Keratinocyte (primary cell): ENCODE data around the gene RBP2. TPM values are rescaled to one million over a fixed set of nuclear protein-coding genes. Genes with fewer than 3 reads are reported as not detected.

Experiments used
- DNase-seq: peaks from one replicate; pipeline ENCODE4 v3.0.0-alpha.2; 2011; ENCODE audit warnings: low read depth, missing footprints, low spot score
- FAIRE-seq: peaks from 2 replicates; lab custom pipeline; 2011; peaks lifted over from hg19 to GRCh38; lab: Jason Lieb, UNC
- H2AFZ ChIP-seq: 2 replicates; pipeline ENCODE4 v1.6.0; 2012; ENCODE audit warnings: low read length, control low read depth, inconsistent platforms; ENCODE audit not compliant: control insufficient read depth
- H3K27ac ChIP-seq: 2 replicates; pipeline ENCODE4 v1.5.1; 2011; ENCODE audit warnings: low read length; ENCODE audit not compliant: control insufficient read depth, insufficient read depth
- H3K27me3 ChIP-seq: 3 replicates; pipeline ENCODE4 v1.6.0; 2011; ENCODE audit warnings: low read length; ENCODE audit not compliant: control insufficient read depth, insufficient read depth; ENCODE audit errors: extremely low read depth
- H3K36me3 ChIP-seq, 2 experiments: 2 replicates in 1 of 2; 3 replicates in 1 of 2; pipeline ENCODE4 v1.5.1; 2011; ENCODE audit warnings: low read length in 2 of 2, mild to moderate bottlenecking in 1 of 2; ENCODE audit not compliant: control insufficient read depth in 2 of 2, insufficient read depth in 2 of 2; ENCODE audit errors: extremely low read depth in 1 of 2
- H3K4me1 ChIP-seq: 3 replicates; pipeline ENCODE4 v1.5.1; 2011; ENCODE audit warnings: low read length; ENCODE audit not compliant: control insufficient read depth, insufficient read depth; ENCODE audit errors: extremely low read depth
- H3K4me2 ChIP-seq: 3 replicates; pipeline ENCODE4 v1.6.0; 2011; ENCODE audit warnings: low read depth, low read length; ENCODE audit not compliant: control insufficient read depth, insufficient read depth; ENCODE audit errors: extremely low read depth
- H3K4me3 ChIP-seq, 3 experiments: fragments of 200-600 bp in 1 of 3; sonication (generic) in 1 of 3; 2 replicates in 2 of 3; 3 replicates in 1 of 3; pipeline ENCODE4 v1.5.1; 2011 to 2016; ENCODE audit warnings: low read length in 3 of 3, mild to moderate bottlenecking in 3 of 3, control low read depth in 2 of 3, inconsistent platforms in 1 of 3, low read depth in 1 of 3, mixed read lengths in 1 of 3, mixed run types in 1 of 3, moderate library complexity in 1 of 3; ENCODE audit not compliant: control insufficient read depth in 2 of 3, insufficient read depth in 2 of 3; ENCODE audit errors: extremely low read depth in 1 of 3
- H3K79me2 ChIP-seq: 2 replicates; pipeline ENCODE4 v1.6.0; 2012; ENCODE audit warnings: low read length; ENCODE audit not compliant: control insufficient read depth, insufficient read depth
- H3K9ac ChIP-seq: 3 replicates; pipeline ENCODE4 v1.6.0; 2011; ENCODE audit warnings: low read length; ENCODE audit not compliant: control insufficient read depth, insufficient read depth; ENCODE audit errors: extremely low read depth
- H3K9me1 ChIP-seq: 3 replicates; pipeline ENCODE4 v1.6.0; 2011; ENCODE audit warnings: low read length; ENCODE audit not compliant: control insufficient read depth, insufficient read depth; ENCODE audit errors: extremely low read depth
- H3K9me3 ChIP-seq: 2 replicates; pipeline ENCODE4 v1.5.1; 2012; ENCODE audit warnings: low read depth, low read length; ENCODE audit not compliant: control insufficient read depth
- H4K20me1 ChIP-seq: 3 replicates; pipeline ENCODE4 v1.6.0; 2011; ENCODE audit warnings: low read length; ENCODE audit not compliant: control insufficient read depth, insufficient read depth; ENCODE audit errors: extremely low read depth
- EZH2 ChIP-seq: IDR thresholded peaks from one replicate; pipeline ENCODE4 v1.6.1; 2012; ENCODE audit warnings: inconsistent platforms, mild to moderate bottlenecking, low read length, moderate library complexity
- dilution Hi-C: fragments of 300-500 bp; cut with MboI; formaldehyde crosslinking; loops from one replicate; pipeline ENCODE4 v1.7.0; 2020; ENCODE audit warnings: low sequenced_read_pairs; ENCODE audit not compliant: extremely low pct_ligation_motif_present
- polyA plus RNA-seq, 5 experiments: library from polyadenylated mRNA; depleted of rRNA in 3 of 5; stranded (reverse) in 3 of 5; stranded (forward) in 1 of 5; unstranded in 1 of 5; fragments of >200 nt; gene quantifications; 1 replicate in 1 of 5; 2 replicates in 3 of 5; 3 replicates in 1 of 5; pipeline versions ENCODE4 v1.2.1 to v1.2.3, GENCODE V29; 2011 to 2012; ENCODE audit warnings: missing spikeins in 2 of 5, low read depth in 1 of 5, low replicate concordance in 1 of 5
- TF ChIP-seq, protein P1 (sequence below), 3 experiments: IDR thresholded peaks in 1 of 3; conservative IDR thresholded peaks in 1 of 3; optimal IDR thresholded peaks in 1 of 3; 2 replicates in 2 of 3; 3 replicates in 1 of 3; pipeline versions ENCODE3 to v1.5.1; 2011; ENCODE audit warnings: low read length in 3 of 3, mild to moderate bottlenecking in 3 of 3, moderate library complexity in 2 of 3, control low read depth in 1 of 3, inconsistent platforms in 1 of 3; ENCODE audit not compliant: insufficient read depth in 2 of 3; ENCODE audit errors: extremely low read depth in 1 of 3

RBP2 gene
- polyA plus RNA-seq, 1 donor (not counting 4 experiments of a cell fraction or from before 2014, with no cell fraction given): not detected

DNA sequence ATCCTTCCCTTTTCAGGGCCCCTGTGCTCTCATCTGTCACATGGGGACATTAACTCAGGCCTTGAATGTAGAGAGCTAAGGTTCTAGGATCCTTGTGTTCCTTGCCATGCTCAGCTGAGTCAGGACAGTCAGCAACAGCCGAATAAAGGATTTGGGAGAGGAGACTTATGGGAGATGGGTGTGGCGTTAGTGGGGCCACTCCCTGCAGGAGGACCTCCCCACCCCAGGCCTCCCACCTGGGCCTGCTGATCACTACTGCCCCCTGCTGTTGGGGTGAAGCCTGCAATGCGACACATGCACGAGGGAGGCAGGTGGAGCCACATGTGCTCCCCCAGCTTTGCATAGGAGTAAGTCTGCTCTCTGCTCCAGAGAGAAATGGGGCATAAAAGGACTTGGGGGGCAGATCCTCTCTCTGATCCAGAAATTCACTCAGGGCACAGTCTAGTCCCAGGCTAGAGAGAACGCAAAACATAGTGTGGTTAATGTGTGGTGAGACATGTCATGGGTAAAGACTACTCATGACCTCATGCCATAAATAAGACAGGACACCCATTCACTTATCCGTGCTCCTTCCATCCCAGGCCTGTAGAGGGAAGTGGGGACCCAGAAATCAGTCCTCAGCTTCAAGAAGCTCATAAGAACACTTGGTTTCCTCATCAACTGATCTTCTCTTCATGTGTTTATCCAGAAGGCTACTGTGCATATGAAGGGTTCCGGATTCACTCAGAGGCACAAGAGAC is 43.9 kb upstream of the RBP2 start:
- Histone ChIP-seq H3K9ac (no peak overlapping the region), H3K4me3 (no peak overlapping the region)
- FAIRE-seq: no peak

DNA sequence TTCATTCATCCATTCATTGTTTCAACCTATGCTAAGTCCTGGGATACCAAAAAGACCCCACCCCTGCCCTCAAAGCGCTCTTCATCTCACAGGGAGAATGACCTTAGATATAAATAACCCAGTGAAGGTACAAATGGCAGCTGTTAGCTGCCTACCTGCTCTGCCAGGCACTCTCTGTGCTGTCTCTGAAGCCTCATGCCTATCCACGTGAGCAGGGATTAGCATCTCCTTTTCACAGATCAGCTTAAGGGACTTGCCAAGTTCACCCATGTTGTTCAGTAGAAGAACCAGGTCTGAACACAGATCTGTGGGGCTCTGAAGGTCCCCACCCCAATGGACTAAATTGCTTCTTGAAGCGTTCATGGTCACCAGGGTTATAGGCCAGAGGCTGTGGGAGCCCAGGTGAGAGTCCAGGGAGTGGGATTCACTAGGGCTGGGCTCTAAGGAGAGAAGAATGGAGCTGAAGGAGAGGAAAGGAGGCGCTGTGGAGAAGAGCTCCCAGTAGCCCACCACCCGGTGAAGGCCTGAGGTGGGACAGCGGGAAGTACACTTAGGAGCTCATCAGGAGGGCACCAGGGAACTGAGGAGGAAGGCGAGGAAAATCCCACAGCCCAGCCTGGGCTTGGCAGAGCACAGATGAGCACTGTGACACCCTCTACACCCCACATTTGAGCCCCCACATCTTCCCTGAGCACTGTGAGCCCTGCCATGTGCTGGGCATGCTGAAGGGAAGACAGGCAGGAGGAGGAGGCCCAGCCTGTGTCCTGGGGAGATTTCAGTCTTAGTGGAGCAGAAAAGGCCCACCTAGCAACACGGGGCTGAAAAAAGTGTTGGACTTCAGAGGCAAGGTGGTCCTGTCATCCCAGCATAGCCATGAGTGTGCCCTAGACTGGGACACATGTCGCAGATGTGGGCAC is 42.9 kb upstream of the RBP2 start:
- no peaks in the 10 kb centered on the region for H3K4me1 ChIP-seq
- no peak overlapping the region for H3K4me2 ChIP-seq
- H3K36me3 ChIP-seq: no peaks in the 10 kb centered on the region
- H4K20me1 ChIP-seq: no peaks in the 10 kb centered on the region
- no peaks in the 10 kb centered on the region for H3K79me2 ChIP-seq
- no peak overlapping the region for H2AFZ ChIP-seq
- DNase-seq (no peak), FAIRE-seq (no peak)
- no peak for TF ChIP-seq EZH2
- TF ChIP-seq, protein P1, sequence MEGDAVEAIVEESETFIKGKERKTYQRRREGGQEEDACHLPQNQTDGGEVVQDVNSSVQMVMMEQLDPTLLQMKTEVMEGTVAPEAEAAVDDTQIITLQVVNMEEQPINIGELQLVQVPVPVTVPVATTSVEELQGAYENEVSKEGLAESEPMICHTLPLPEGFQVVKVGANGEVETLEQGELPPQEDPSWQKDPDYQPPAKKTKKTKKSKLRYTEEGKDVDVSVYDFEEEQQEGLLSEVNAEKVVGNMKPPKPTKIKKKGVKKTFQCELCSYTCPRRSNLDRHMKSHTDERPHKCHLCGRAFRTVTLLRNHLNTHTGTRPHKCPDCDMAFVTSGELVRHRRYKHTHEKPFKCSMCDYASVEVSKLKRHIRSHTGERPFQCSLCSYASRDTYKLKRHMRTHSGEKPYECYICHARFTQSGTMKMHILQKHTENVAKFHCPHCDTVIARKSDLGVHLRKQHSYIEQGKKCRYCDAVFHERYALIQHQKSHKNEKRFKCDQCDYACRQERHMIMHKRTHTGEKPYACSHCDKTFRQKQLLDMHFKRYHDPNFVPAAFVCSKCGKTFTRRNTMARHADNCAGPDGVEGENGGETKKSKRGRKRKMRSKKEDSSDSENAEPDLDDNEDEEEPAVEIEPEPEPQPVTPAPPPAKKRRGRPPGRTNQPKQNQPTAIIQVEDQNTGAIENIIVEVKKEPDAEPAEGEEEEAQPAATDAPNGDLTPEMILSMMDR (optimal IDR thresholded peaks at IDR 0.05 in 1 of 3, IDR thresholded peaks at IDR 0.05 in 1 of 3, conservative IDR thresholded peaks at IDR 0.05 in 1 of 3; ENCODE audit: extremely low read depth in 1 of 3, insufficient read depth in 2 of 3, low read length in 3 of 3): no peak
- no peaks in the 10 kb centered on the region for H3K27me3 ChIP-seq
- no peaks in the 10 kb centered on the region for H3K9me3 ChIP-seq
- H3K9ac ChIP-seq: no peak overlapping the region
- H3K9me1 ChIP-seq: no peaks in the 10 kb centered on the region
- dilution Hi-C loops: no loop called here
- H3K27ac ChIP-seq: no peak overlapping the region
- H3K4me3 ChIP-seq: no peak overlapping the region

More for the DNA sequence above, 43.9 kb upstream of the RBP2 start:
- DNase-seq: no peak
- no peaks in the 10 kb centered on the region for H3K36me3 ChIP-seq
- H3K4me2 ChIP-seq: no peak overlapping the region
- no peak overlapping the region for H2AFZ ChIP-seq
- no peaks in the 10 kb centered on the region for H3K4me1 ChIP-seq
- H4K20me1 ChIP-seq: no peaks in the 10 kb centered on the region
- H3K9me1 ChIP-seq: no peaks in the 10 kb centered on the region
- H3K79me2 ChIP-seq: no peaks in the 10 kb centered on the region
- no peaks in the 10 kb centered on the region for H3K9me3 ChIP-seq
- H3K27ac ChIP-seq: no peak overlapping the region
- TF ChIP-seq EZH2: no peak
- TF ChIP-seq, protein P1 (optimal IDR thresholded peaks at IDR 0.05 in 1 of 3, IDR thresholded peaks at IDR 0.05 in 1 of 3, conservative IDR thresholded peaks at IDR 0.05 in 1 of 3; ENCODE audit: extremely low read depth in 1 of 3, insufficient read depth in 2 of 3, low read length in 3 of 3): peak; percentile 43 to 86 (median 52)
- dilution Hi-C loops: no loop called here
- no peaks in the 10 kb centered on the region for H3K27me3 ChIP-seq
